Transverse colon (tissue), 4 donors: ENCODE data around the gene RUNX1. TPM values are rescaled to one million over a fixed set of nuclear protein-coding genes. Genes with fewer than 3 reads are reported as not detected.

ENCODE experiments used
- DNase-seq: peaks from one replicate; pipeline ENCODE4 v3.0.0-alpha.2; 2019
- H3K27ac ChIP-seq, 4 donors: fragments of 200-600 bp; sonication (generic); 2 replicates each; pipeline ENCODE4 v1.5.1; 2016 to 2018; ENCODE audit warnings: inconsistent platforms in 4 of 4
- H3K27me3 ChIP-seq: fragments of 200-600 bp; sonication (generic); 2 replicates; pipeline ENCODE4 v1.5.1; 2017; ENCODE audit warnings: inconsistent platforms
- H3K36me3 ChIP-seq, 4 donors: fragments of 200-600 bp; sonication (generic); 2 replicates each; pipeline ENCODE4 v1.5.1; 2017 to 2019; ENCODE audit warnings: inconsistent platforms in 4 of 4
- H3K4me1 ChIP-seq, 4 donors: fragments of 200-600 bp; sonication (generic); 2 replicates each; pipeline ENCODE4 v1.5.1; 2017 to 2020; ENCODE audit warnings: inconsistent platforms in 4 of 4
- H3K4me3 ChIP-seq, 4 donors: fragments of 200-600 bp; sonication (generic); 1 replicate in 1 of 4; 2 replicates in 3 of 4; pipeline versions ENCODE4 v1.5.1 to v1.6.1; 2017 to 2019; ENCODE audit warnings: inconsistent platforms in 4 of 4
- H3K9me3 ChIP-seq, 2 donors: fragments of 200-600 bp; sonication (generic); 2 replicates each; pipeline ENCODE4 v1.5.1; 2017 to 2019; ENCODE audit warnings: inconsistent platforms in 2 of 2
- EP300 ChIP-seq: sonication (generic); formaldehyde crosslinking; IDR thresholded peaks from one replicate; pipeline ENCODE4 v1.6.1; 2017; ENCODE audit warnings: antibody characterized with exemption, low read depth
- POLR2A ChIP-seq: fragments of 450-650 bp; IDR thresholded peaks from one replicate; pipeline ENCODE4 v1.6.1; 2016; ENCODE audit warnings: antibody characterized with exemption, mild to moderate bottlenecking, moderate library complexity
- POLR2AphosphoS5 ChIP-seq, 3 donors: sonication (generic); formaldehyde crosslinking; IDR thresholded peaks; one replicate each; pipeline ENCODE4 v1.6.1; 2016; ENCODE audit warnings: antibody characterized with exemption in 3 of 3
- WGBS, 2 donors: methylation state at CpG; one replicate each; pipeline ENCODE4 v1.1.5; 2018; ENCODE audit warnings: low coverage in 1 of 2; 5-methylcytosine and 5-hydroxymethylcytosine counted together
- in situ Hi-C, 4 donors: fragments of 200-750 bp; cut with MboI; loops; one replicate each; pipeline versions ENCODE4 v1.15.0 to v1.15.1; 2017; ENCODE audit warnings: low sequenced_read_pairs in 3 of 4, low pct_ligation_motif_present in 1 of 4, low pct_unique_long_range_greater_than_20kb in 1 of 4
- intact Hi-C: fragments of 100-400 bp; cut with DNase I; formaldehyde crosslinking; loops from one replicate; pipeline ENCODE4 v1.15.1; 2023; ENCODE audit warnings: low total_unique reads
- total RNA-seq, 4 donors: library from RNA; depleted of rRNA; stranded (reverse); fragments of >200 nt; gene quantifications; one replicate each; pipeline ENCODE4 v1.1.0, GENCODE V29; 2016
- TF ChIP-seq, protein P1 (sequence below), 5 experiments: fragments of 200-600 bp in 3 of 5; fragments of 450-650 bp in 2 of 5; sonication (generic) in 3 of 5; IDR thresholded peaks; 1 replicate in 2 of 5; 2 replicates in 3 of 5; pipeline ENCODE4 v1.5.1; 2016 to 2017; ENCODE audit warnings: antibody characterized with exemption in 5 of 5, inconsistent platforms in 3 of 5, mild to moderate bottlenecking in 2 of 5, moderate library complexity in 1 of 5

Gene RUNX1
- total RNA-seq, 4 donors from 2014 or later: 8.3 to 60.1 (median 34.7) TPM

DNA sequence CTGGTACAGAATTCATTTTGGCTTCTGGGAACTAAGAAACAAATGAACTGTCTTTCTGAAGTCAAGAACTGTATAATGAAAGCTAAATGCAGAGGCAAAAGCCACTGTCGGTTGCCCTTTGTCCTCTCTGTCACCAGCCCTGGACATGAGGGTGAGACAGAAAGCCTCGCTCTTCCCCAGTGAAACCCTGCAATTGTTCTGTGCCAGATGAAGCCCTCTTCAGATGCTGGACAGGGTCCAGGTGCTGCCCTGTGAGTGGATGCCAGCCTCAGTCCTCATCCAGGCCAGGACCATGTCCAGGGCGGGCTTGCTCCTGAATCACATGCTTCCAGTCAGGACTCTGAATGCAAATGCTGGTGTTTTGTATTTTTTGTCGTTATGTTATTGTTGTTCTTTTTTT is 138.7 kb downstream of the RUNX1 start:
- 86% methylated on average over 4 of the region's 4 CpGs for WGBS, 2 donors

DNA sequence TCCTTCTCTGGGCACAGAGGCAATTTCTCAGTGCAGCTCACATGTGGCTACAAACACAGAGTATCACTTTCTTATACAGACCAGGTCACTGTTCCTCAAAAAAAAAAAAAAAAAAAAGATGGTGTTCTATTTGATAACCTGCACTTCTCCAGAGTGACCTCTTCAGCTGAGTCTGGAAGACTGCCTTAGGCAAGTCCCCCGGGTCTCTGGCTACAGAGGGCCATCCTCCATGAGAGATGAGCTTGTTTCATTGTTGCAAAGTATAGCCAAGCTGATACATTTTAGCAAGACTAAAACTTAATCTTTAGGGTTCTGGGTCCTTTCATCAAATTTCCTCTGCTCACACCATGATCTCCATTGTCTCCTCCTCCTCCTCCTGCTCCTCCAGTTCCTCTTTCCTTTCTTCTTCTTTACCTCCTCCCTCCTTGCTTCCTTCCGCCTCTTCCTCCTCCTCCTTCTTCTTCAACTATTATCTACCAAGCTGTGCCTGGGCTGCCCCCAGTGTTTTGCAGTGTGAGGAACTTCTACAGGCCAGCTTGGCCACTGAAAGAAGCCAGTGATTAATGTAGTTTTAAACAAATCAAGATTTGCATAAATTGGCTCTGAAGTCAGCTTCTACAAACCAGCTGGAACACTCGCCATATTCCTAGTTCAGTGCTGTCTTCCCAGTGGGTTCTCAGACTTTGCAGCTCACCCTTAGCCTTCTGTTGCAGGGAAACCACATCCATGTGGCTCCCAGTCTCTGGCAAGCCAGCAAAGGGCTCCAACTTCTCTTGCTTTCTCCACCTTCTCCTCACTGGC is 139.4 kb downstream of the RUNX1 start:
- peaks cover 0 to 34% (median 8%) of the 10 kb centered on the region in 4 donors for H3K4me1 ChIP-seq
- H3K27me3 ChIP-seq: no peaks in the 10 kb centered on the region
- WGBS, 2 donors: 54 to 85% methylated on average over 2 to 3 of the region's 3 CpGs
- no peak overlapping the region for H3K4me3 ChIP-seq
- intact Hi-C loops (no loop called here), in situ Hi-C loops (no loop called here)
- TF ChIP-seq POLR2A (no peak), EP300 (no peak), POLR2AphosphoS5 (IDR thresholded peaks at IDR 0.05) (no peak)
- TF ChIP-seq, protein P1, sequence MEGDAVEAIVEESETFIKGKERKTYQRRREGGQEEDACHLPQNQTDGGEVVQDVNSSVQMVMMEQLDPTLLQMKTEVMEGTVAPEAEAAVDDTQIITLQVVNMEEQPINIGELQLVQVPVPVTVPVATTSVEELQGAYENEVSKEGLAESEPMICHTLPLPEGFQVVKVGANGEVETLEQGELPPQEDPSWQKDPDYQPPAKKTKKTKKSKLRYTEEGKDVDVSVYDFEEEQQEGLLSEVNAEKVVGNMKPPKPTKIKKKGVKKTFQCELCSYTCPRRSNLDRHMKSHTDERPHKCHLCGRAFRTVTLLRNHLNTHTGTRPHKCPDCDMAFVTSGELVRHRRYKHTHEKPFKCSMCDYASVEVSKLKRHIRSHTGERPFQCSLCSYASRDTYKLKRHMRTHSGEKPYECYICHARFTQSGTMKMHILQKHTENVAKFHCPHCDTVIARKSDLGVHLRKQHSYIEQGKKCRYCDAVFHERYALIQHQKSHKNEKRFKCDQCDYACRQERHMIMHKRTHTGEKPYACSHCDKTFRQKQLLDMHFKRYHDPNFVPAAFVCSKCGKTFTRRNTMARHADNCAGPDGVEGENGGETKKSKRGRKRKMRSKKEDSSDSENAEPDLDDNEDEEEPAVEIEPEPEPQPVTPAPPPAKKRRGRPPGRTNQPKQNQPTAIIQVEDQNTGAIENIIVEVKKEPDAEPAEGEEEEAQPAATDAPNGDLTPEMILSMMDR (IDR thresholded peaks at IDR 0.05): no peak
- no peak overlapping the region for H3K27ac ChIP-seq
- no peaks in the 10 kb centered on the region for H3K9me3 ChIP-seq
- DNase-seq: no peak
- H3K36me3 ChIP-seq: no peaks in the 10 kb centered on the region

More for the DNA sequence above, 138.7 kb downstream of the RUNX1 start:
- DNase-seq: no peak
- peaks cover 0 to 34% (median 8%) of the 10 kb centered on the region in 4 donors for H3K4me1 ChIP-seq
- H3K9me3 ChIP-seq: no peaks in the 10 kb centered on the region
- no peaks in the 10 kb centered on the region for H3K27me3 ChIP-seq
- in situ Hi-C loops: no loop called here
- H3K36me3 ChIP-seq: no peaks in the 10 kb centered on the region
- TF ChIP-seq POLR2AphosphoS5 (IDR thresholded peaks at IDR 0.05): no peak
- TF ChIP-seq, protein P1 (IDR thresholded peaks at IDR 0.05): no peak
- no peak for TF ChIP-seq EP300
- TF ChIP-seq POLR2A: no peak
- no peak overlapping the region for H3K27ac ChIP-seq
- no peak overlapping the region for H3K4me3 ChIP-seq
- intact Hi-C loops: no loop called here

DNA sequence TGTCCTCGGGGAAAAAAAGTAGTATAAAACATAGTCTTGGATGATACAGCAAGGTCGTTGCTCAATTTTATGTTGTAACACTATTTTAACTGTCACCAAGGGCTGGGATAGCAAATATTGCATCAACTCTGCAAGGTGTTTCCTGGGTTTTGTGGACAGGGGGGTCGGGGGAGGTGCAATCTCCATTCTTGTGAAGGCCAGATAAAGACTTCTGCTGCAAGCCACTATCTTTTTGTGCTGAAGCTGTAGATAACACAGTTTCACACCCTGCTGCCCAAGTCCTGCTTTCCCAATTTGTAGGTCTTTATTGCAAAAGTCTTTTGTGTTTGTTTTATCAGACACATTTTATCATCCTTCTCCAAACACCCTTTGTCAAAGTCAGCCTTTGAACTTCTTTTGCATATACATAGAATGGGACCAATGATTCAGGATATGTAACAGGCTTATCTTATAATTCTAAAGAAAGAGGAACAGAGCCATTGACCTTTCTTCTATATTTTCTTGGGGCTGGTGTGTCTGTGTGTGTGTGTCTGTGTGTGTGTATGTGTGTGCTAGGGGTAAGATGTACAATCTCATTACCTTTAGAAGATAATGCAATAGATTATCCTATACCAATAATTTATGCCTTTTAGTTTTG is 140.6 kb downstream of the RUNX1 start:
- no peaks in the 10 kb centered on the region for H3K9me3 ChIP-seq
- H3K36me3 ChIP-seq: no peaks in the 10 kb centered on the region
- in situ Hi-C loops (no loop called here), intact Hi-C loops (no loop called here)
- H3K4me1 ChIP-seq: peaks cover 0 to 34% (median 8%) of the 10 kb centered on the region in 4 donors
- 18 to 36% methylated on average over 2 to 3 of the region's 3 CpGs for WGBS, 2 donors
- no peaks in the 10 kb centered on the region for H3K27me3 ChIP-seq
- TF ChIP-seq EP300 (no peak), POLR2AphosphoS5 (IDR thresholded peaks at IDR 0.05) (no peak)
- TF ChIP-seq, protein P1 (IDR thresholded peaks at IDR 0.05): no peak
- no peak overlapping the region for H3K4me3 ChIP-seq
- DNase-seq: no peak
- peak overlapping the region in 1 of 4 donors; percentile 9 for H3K27ac ChIP-seq

DNA sequence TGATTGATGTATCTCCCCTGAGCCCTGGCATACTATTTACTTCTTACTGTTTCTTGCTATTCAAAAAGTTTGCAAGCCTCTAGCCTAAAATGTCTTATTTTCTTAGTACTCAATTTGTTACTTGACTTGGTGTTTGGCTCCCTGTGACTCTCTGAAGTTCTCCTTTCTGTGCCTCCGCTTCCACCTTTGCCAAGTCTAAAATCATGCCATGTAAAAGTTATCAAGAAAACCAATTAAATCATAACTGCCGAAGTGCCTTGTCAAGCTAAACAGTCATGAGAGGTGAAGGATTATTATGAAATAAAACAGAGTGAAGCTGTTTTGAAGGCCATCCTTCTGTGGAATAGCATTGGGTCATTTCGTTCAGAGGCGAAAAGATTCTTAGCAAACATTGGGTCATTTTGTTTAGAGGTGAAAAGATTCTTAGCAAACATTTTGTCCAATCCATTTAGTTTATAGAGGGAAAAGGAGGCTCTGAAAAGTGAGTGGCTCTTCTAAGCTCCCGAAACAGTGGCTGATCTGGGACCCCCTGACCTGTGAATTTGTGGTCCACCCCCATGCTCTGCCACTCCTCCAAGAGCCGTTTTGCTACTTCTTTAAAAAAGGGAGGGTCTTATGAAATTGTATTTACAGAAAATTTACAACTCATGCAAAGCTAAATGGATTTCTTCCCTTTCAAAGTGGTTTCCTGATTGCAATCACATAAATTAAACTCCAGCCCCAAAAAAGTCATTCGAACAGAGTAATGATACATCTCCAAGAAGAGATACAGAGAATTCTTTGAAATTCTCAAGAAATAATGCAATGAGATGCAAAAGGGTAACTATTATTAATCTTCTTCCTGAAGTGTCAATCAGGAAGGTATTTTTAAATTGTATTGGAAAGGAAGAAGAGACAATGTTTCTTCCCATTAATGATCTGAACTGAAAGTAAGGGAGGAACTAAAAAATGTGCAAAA is 141.4 kb downstream of the RUNX1 start:
- no peaks in the 10 kb centered on the region for H3K36me3 ChIP-seq
- no peak for DNase-seq
- no peak for TF ChIP-seq EP300
- TF ChIP-seq POLR2A: no peak
- TF ChIP-seq POLR2AphosphoS5 (IDR thresholded peaks at IDR 0.05): no peak
- TF ChIP-seq, protein P1 (IDR thresholded peaks at IDR 0.05): no peak
- peaks cover 0 to 34% (median 8%) of the 10 kb centered on the region in 4 donors for H3K4me1 ChIP-seq
- in situ Hi-C loops (no loop called here), intact Hi-C loops (no loop called here)
- no peak overlapping the region for H3K4me3 ChIP-seq
- no peaks in the 10 kb centered on the region for H3K9me3 ChIP-seq
- peak overlapping the region in 2 of 4 donors; percentile 7 to 9 for H3K27ac ChIP-seq
- no peaks in the 10 kb centered on the region for H3K27me3 ChIP-seq
- 51 to 62% methylated on average over 4 to 7 of the region's 7 CpGs for WGBS, 2 donors
